Calu3 (cell line): ENCODE results near the gene TMEM221. TPM values are rescaled to one million over a fixed set of nuclear protein-coding genes. Genes with fewer than 3 reads are reported as not detected.

Source experiments
- BruUV-seq: library from RNA; stranded (reverse); fragments of 400-500 nt; replicated peaks from 2 replicates; lab custom pipeline; 2021; lab: Mats Ljungman, UMichigan
- CTCF ChIA-PET: fragments of 300-600 bp; sonication (Branson Sonifier 250); formaldehyde crosslinking; loops from one replicate; lab custom pipeline; 2022; ENCODE audit warnings: antibody characterized with exemption; lab: Charles Lee
- DNase-seq: peaks from one replicate; pipeline ENCODE4 v3.0.0; 2022
- H3K27ac Mint-ChIP-seq: one replicate; pipeline ENCODE4 v1.8.0; 2022; ENCODE audit warnings: mixed read lengths; ENCODE audit not compliant: unreplicated experiment
- H3K27me3 Mint-ChIP-seq: one replicate; pipeline ENCODE4 v1.8.0; 2022; ENCODE audit warnings: mixed read lengths; ENCODE audit not compliant: unreplicated experiment
- H3K36me3 Mint-ChIP-seq: one replicate; pipeline ENCODE4 v1.8.0; 2022; ENCODE audit warnings: mild to moderate bottlenecking, moderate library complexity, mixed read lengths; ENCODE audit not compliant: insufficient read depth, unreplicated experiment
- H3K4me1 Mint-ChIP-seq: one replicate; pipeline ENCODE4 v1.8.0; 2022; ENCODE audit warnings: mild to moderate bottlenecking, low read depth, mixed read lengths; ENCODE audit not compliant: unreplicated experiment
- H3K4me3 Mint-ChIP-seq: one replicate; pipeline ENCODE4 v1.8.0; 2022; ENCODE audit warnings: mild to moderate bottlenecking, low read depth, moderate library complexity, mixed read lengths; ENCODE audit not compliant: unreplicated experiment
- H3K9me3 Mint-ChIP-seq: one replicate; pipeline ENCODE4 v1.8.0; 2022; ENCODE audit warnings: low read depth, mixed read lengths; ENCODE audit not compliant: unreplicated experiment
- intact Hi-C: fragments of 100-400 bp; cut with micrococcal nuclease; formaldehyde crosslinking; loops from one replicate; pipeline ENCODE4 v1.10.0; 2022; ENCODE audit not compliant: unreplicated experiment
- total RNA-seq: library from RNA; stranded (reverse); gene quantifications from 2 replicates; pipeline ENCODE4 v1.2.3, GENCODE V29; 2022
- TF ChIP-seq, protein P1 (sequence below): fragments of 200-600 bp; IDR thresholded peaks from one replicate; pipeline ENCODE4 v1.8.0; 2022; ENCODE audit warnings: antibody characterized with exemption; ENCODE audit not compliant: unreplicated experiment

TMEM221 gene
- total RNA-seq, 1 experiment from 2014 or later = 0.59 TPM

DNA sequence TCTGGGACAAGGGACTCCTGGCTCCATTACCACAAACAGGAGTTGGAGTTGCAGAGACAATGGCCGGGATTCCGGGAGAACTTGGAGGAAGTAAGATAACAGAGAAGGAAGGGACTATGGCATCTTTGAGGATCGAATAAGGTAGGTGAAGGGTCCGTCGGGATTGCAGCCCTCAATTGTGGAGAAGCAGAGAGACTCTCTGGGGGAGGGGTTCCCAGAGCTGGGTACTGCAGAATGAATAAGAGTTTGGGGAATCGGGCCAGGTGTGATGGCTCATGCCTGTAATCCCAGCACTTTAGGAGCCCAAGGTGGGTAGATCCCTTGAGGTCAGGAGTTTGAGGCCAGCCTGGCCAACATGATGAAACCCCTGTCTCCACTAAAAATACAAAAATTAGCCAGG is 46.8 kb downstream of the TMEM221 start:
- DNase-seq = no peak
- no peaks in the 10 kb centered on the region for H3K9me3 Mint-ChIP-seq
- H3K27ac Mint-ChIP-seq = no peak overlapping the region
- intact Hi-C loops = no loop called here
- no peaks in the 10 kb centered on the region for H3K36me3 Mint-ChIP-seq
- TF ChIP-seq, protein P1, sequence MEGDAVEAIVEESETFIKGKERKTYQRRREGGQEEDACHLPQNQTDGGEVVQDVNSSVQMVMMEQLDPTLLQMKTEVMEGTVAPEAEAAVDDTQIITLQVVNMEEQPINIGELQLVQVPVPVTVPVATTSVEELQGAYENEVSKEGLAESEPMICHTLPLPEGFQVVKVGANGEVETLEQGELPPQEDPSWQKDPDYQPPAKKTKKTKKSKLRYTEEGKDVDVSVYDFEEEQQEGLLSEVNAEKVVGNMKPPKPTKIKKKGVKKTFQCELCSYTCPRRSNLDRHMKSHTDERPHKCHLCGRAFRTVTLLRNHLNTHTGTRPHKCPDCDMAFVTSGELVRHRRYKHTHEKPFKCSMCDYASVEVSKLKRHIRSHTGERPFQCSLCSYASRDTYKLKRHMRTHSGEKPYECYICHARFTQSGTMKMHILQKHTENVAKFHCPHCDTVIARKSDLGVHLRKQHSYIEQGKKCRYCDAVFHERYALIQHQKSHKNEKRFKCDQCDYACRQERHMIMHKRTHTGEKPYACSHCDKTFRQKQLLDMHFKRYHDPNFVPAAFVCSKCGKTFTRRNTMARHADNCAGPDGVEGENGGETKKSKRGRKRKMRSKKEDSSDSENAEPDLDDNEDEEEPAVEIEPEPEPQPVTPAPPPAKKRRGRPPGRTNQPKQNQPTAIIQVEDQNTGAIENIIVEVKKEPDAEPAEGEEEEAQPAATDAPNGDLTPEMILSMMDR = no peak
- CTCF ChIA-PET = interaction anchor here (0.7 kb wide), 1 partner anchor 85 kb away, joined by 3 read pairs; no protein-coding TSS in a partner anchor
- BruUV-seq = no TSS peak
- no peaks in the 10 kb centered on the region for H3K4me1 Mint-ChIP-seq
- no peak overlapping the region for H3K4me3 Mint-ChIP-seq
- H3K27me3 Mint-ChIP-seq = peaks cover 11% of the 10 kb centered on the region

DNA sequence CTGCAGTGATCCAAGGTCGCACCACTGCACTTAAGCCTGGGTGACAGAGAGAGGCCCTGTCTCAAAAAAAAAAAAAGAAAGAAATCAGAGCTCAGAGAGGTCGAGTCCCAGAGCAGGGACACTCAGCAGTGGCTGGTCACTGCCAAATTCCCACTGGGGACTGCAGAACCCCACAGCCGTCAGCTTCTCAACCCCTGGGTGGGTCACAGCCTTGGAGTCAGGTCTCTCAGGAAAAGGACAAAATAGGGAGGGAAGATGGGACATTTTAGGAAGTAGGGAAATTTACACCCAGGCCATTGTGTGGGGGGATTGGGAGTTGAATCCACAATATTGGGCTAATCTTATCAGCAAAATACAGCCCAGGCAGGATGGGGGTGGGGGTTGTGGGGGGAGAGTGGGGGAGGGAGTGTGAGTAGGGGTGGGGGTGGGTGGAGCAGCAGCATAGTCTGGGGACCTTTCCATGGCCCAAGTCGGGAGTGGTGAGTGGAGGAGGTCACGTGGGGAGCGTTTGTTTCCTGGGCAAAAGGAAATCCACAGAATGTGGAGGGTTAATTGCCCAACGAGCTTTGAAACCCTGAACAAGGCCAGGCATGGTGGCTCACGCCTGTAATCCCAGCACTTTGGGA is 49.5 kb downstream of the TMEM221 start:
- intact Hi-C loops = no loop called here
- H3K36me3 Mint-ChIP-seq = no peaks in the 10 kb centered on the region
- BruUV-seq = no TSS peak
- no peaks in the 10 kb centered on the region for H3K9me3 Mint-ChIP-seq
- no peak overlapping the region for H3K27ac Mint-ChIP-seq
- H3K4me1 Mint-ChIP-seq = no peaks in the 10 kb centered on the region
- CTCF ChIA-PET = no interaction called here
- peaks cover 11% of the 10 kb centered on the region for H3K27me3 Mint-ChIP-seq
- TF ChIP-seq, protein P1 = no peak
- H3K4me3 Mint-ChIP-seq = no peak overlapping the region
- DNase-seq = no peak

DNA sequence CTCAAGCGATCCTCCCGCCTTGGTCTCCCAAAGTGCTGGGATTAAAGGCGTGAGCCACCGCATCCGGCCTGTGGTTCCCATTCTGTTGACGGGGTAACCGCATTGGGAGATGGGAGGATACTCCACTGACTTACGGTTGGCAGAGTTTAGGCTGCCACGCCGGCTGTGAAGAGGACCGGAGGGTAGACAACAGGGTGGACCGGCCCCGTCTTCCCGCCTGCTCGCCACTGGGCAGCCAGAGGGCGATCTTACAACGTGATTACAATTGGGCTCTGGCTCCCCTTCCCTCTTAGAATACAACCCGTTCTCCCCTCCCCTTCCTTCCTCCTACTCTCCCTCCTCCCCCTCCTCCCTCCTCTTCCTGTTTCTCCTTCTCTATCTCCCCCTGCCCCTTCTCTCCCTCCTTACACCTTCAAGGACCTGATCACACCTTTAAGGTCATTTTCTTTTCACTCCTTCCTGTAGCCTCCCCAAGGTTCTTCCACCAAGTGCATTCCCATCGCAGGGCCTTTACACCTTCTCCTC is 53.5 kb downstream of the TMEM221 start:
- TF ChIP-seq, protein P1 = peak; percentile 60
- Mint-ChIP-seq H3K36me3 (no peaks in the 10 kb centered on the region), H3K9me3 (no peaks in the 10 kb centered on the region), H3K4me3 (no peak overlapping the region), H3K4me1 (no peaks in the 10 kb centered on the region), H3K27ac (no peak overlapping the region), H3K27me3 (no peaks in the 10 kb centered on the region)
- CTCF ChIA-PET = interaction anchor here (0.7 kb wide), 1 partner anchor 711 kb away, joined by 3 read pairs; no protein-coding TSS in a partner anchor
- no TSS peak for BruUV-seq
- intact Hi-C loops = no loop called here
- peak; percentile 44 for DNase-seq

DNA sequence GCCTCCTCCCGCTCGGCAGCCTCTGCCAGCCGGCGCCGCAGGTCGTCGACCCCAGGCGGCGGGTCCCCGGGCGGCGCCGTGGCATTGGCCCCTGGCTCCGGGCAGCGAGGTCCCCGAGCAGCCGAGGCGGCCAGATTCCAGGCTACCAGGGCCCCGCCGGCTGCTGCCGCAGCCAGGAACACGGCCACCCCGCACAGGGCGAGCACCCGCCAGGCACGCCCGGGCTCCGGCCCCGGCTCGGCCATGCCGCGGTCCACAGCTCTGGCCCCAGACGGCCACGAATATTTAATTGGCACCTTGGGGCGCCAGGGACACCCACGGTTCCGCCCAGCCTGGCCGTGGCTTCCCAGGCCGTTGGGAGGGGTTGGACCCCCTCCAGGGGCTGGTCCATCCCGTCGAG is 54.6 kb downstream of the TMEM221 start, which contains the start of gene CCDC194:
Gene CCDC194 (minus strand): TSS at position 283 of the 400 bp plus-strand sequence. CDS start 38 bp downstream, at position 245.
- H3K4me1 Mint-ChIP-seq = no peaks in the 10 kb centered on the region
- H3K36me3 Mint-ChIP-seq = no peaks in the 10 kb centered on the region
- H3K9me3 Mint-ChIP-seq = no peaks in the 10 kb centered on the region
- no TSS peak for BruUV-seq
- intact Hi-C loops = no loop called here
- no peak for DNase-seq
- H3K27me3 Mint-ChIP-seq = no peaks in the 10 kb centered on the region
- H3K4me3 Mint-ChIP-seq = no peak within 1 kb of the TSS
- H3K27ac Mint-ChIP-seq = no peak within 1 kb of the TSS
- CTCF ChIA-PET = no interaction called here
- TF ChIP-seq, protein P1 = no peak
